Amniotic stem cell (primary cell): ENCODE results near the gene NOSTRIN.
"Not testable (repeated sequence)": the region's sequence is repeated elsewhere in the genome, so short reads cannot be mapped to it uniquely, and the experiment has no call there.

Experiments used
- DNase-seq: peaks from one replicate; lab custom pipeline; 2025; lab: John Stamatoyannopoulos, UW

Gene NOSTRIN

DNA sequence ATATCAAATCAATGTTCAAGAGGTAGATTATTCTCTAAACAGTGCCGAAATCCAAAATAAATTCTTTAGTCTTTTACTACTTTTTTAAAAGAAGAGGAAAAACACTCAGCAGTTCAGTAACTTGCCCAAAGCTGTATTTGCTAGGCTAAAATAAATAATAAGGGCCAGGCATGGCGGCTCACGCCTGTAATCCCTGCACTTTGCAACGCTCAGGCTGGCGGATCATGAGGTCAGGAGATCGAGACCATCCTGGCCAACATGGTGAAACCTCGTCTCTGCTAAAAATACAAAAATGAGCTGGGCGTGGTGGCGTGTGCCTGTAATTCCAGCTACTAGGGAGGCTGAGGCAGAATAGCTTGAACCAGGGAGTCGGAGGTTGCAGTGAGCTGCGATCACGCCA, 79.7 kb downstream of the NOSTRIN start:
- not testable (repeated sequence) for DNase-seq

GRCh38 chr2:168884975-168885374, 82.5 kb downstream of the NOSTRIN start:
- no peak for DNase-seq

- no peak for DNase-seq
These were observed 87.2 kb downstream of the NOSTRIN start for GRCh38 chr2:168889635-168890005.

- peak; percentile 70 for DNase-seq
These were observed 87.8 kb downstream of the NOSTRIN start, which contains the start of gene SPC25 for GRCh38 chr2:168890006-168890782. Gene SPC25 (minus strand): TSS chr2:168890430. CDS start chr2:168889519, 911 bp downstream.

DNA sequence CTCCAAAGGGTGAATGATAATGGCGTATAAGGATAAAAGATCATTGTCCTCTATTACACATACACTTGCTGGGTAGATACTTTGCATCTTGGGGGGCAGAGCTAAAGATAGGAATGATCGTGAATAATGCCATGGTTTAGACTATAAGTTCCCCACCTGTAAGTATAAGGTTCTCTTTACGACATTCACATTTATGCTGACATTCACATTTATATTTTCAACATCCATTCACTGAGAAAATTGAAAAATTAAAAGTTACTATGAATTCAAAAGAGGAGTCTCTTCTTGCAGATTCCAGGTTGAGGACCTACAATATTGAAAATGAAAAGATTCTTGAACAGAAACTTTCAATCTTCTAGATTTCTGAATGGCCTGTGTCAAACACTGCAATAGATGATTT, 89.9 kb downstream of the NOSTRIN start:
- no peak for DNase-seq

GRCh38 chr2:168894101-168894500, 91.7 kb downstream of the NOSTRIN start:
- no peak for DNase-seq

- no peak for DNase-seq
These were observed 92.3 kb downstream of the NOSTRIN start for GRCh38 chr2:168894720-168895119.

DNA sequence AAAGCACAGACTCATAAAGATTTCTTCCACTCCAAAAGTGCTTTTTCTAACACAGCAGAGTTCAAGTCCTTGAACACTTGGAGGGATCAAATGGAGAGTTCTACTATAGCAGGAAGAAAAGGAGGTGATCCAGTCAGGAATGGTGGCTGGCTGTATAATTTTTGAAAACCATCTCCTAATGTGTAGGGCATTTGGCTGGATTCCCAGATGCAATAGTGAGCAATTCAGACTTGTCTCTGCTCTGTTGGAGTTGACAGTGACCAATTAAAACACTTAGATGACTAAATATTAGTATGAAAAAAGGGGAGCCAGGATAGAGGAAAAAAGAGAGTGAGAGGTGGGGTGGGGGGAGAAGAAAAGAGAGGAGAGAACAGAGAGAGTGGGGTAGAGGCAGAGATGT, 93.3 kb downstream of the NOSTRIN start:
- DNase-seq: no peak

DNA sequence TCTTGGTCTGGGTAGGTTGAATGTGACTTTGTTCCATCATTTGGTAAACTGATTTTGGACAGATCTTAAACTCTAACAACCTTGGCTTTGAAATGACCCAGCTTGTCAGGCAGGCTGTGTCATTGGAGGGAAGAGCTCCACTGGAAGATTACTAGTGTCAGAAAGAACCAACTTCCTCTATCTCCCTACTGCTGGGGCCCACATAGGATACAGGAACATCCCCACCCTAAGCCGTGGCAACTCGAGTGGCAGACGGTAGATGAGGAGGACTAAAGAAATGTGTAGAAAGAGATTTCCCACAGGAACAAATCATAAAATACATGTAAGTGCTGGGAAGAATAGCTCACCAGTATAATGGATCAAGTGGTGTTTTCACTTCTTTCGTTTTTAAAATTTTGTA, 94.3 kb downstream of the NOSTRIN start:
- DNase-seq: no peak

- no peak for DNase-seq
These were observed 95.0 kb downstream of the NOSTRIN start for GRCh38 chr2:168897449-168897848.

DNA sequence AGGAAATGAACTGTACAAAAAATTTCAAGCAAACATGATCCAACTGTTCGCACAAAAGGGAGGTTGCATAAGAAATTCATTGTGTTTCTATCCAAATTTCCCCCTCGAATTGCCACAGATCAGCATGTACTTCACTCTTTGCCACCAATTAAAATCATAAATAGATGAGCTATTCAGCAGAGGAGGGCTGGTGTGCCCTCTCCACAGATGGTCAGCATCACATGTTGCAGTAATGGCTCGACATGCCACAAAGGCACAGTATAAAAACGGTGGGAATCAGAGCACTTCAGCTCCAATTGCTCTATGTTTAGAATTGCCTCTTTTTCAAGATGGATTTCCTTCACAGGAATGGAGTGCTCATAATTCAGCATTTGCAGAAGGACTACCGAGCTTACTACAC, 98.6 kb downstream of the NOSTRIN start, which contains the start of gene G6PC2:
Gene G6PC2 (plus strand): TSS at position 289 of the 400 bp plus-strand sequence. CDS start 41 bp downstream, at position 330.
- DNase-seq: no peak

DNA sequence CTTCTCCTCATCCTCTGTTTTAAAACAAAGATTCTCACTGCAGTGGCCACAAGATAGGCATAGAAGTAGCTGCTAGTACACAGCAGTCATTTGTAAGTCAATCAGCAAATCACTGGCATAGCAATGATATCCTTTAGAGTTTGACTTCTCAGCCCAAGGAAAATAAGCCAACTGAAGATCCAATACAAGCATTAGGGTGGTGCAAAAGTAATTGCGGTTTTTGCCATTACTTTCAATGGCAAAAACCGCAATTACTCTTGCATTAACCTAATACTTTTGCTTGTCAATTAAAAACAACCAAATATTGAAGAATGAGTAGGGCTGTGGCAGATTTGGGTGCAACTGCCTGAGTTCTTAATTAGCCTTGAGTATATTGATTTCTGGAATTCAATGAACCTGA, 101.5 kb downstream of the NOSTRIN start:
- DNase-seq: no peak

GRCh38 chr2:168904358-168904757, 101.9 kb downstream of the NOSTRIN start:
- no peak for DNase-seq

DNA sequence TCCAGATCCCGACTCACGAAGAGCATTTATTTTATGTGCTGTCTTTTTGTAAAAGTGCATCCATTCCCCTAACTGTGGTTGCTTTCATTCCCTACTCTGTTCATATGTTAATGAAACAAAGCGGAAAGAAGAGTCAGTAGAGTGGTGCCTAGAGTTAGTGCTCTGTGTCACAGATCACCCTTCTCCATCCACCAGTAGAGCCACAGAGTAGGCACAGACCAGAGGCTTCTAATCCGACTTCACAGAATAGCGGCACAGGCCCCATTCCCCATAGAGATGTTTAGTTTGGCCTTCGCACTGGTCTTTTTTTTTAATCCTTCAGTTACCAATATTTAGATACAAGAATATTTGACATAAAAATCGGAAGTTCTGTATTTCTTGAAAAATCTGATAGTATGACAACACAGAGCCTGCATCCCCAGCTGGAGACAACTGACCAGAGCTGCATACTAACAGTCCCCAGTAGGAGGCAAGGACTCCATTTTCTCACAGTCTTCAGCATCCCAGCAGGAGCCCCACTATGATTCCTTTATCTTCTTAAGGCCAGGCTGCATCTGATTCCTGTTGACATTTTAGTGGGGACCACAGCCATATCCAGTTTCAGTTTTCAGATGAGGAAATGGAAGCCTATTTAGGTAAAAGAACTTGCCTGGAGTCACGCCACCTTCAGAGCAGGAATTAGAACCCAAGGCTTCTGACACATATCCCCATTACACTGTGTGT, 105.7 kb downstream of the NOSTRIN start:
- no peak for DNase-seq

GRCh38 chr2:168910330-168910729, 107.9 kb downstream of the NOSTRIN start:
- no peak for DNase-seq

DNA sequence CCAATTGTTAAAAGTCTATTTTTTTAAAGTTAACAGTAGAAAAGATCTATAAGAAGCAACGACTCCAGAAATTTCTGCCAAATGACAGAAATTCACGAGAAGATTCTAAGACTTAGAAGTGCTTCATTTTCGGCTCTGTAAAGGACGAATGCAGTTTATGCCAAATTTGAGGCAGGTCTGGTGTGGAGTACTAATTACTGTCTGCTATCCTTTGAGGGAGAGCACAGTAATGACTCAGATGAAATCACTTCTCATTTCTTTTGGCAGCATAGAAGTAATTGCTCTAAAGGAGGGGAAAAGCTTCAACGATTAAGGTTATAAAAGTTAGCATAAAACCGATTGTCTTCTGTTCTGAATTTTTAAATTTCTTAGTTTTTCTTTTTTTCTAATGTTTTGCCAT, 110.0 kb downstream of the NOSTRIN start:
- DNase-seq: no peak

DNA sequence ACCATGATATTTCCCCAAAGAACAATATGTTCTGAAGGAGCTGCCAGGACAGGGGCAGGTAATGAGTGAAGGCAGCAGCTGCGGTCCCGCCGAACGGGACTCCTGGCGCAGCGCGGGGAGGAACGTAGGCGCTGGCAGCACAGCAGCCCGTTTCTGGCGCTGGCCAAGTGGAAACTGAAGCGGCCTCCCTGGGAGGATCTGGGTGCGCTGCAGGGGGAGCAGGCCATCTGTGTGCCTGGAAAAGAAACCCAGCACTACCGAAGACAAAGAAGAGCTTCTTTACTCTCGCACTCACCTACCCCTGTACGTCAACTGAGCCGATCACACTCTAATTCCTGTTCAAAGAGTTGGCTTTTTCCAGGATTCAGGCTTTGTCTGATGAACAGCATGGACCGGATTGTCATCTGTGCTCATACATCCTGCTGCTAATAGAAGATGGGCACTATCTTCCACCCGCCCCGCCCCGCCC, 110.5 kb downstream of the NOSTRIN start:
- no peak for DNase-seq

- DNase-seq: no peak
These were observed 111.1 kb downstream of the NOSTRIN start for GRCh38 chr2:168913495-168913894.
